Breast epithelium (tissue), 3 donors: ENCODE measurements around the gene SCUBE3.

Experiments
- CTCF ChIP-seq, 3 donors: fragments of 450-650 bp; IDR thresholded peaks; one replicate each; pipeline ENCODE4 v1.5.1; 2016 to 2017; ENCODE audit warnings: antibody characterized with exemption in 3 of 3, mild to moderate bottlenecking in 3 of 3, moderate library complexity in 3 of 3
- POLR2A ChIP-seq: fragments of 450-650 bp; IDR thresholded peaks from one replicate; pipeline ENCODE4 v1.6.1; 2016; ENCODE audit warnings: antibody characterized with exemption, mild to moderate bottlenecking, moderate library complexity
- POLR2AphosphoS5 ChIP-seq, 3 donors: sonication (generic); formaldehyde crosslinking; IDR thresholded peaks; one replicate each; pipeline ENCODE4 v1.6.1; 2017; ENCODE audit warnings: antibody characterized with exemption in 3 of 3

GRCh38 chr6:35174088-35174434 lies 39.7 kb upstream of the SCUBE3 start:
- TF ChIP-seq CTCF (IDR thresholded peaks at IDR 0.05) (no peak), POLR2AphosphoS5 (IDR thresholded peaks at IDR 0.05) (no peak), POLR2A (no peak)
